HG03103 (cell line): ENCODE data around the gene WDR5.

Source experiments
- ATAC-seq: cut with Tn5 transposase; IDR thresholded peaks from one replicate; pipeline ENCODE4 v1.9.1; 2021; ENCODE audit warnings: low read depth; ENCODE audit not compliant: unreplicated experiment

WDR5 gene

GRCh38 chr9:134131471-134132207 lies 4.2 kb upstream of the WDR5 start:
- ATAC-seq, result no peak

- ATAC-seq, result no peak
These were observed 3.5 kb upstream of the WDR5 start for GRCh38 chr9:134132208-134132870.

- no peak for ATAC-seq
These were observed 936 bp upstream of the WDR5 start for GRCh38 chr9:134134949-134135342.

- no peak for ATAC-seq
These were observed 475 bp downstream of the WDR5 start for GRCh38 chr9:134136118-134136995.

GRCh38 chr9:134136996-134137299 lies 1.1 kb downstream of the WDR5 start:
- no peak for ATAC-seq

GRCh38 chr9:134138292-134138691 lies 2.4 kb downstream of the WDR5 start:
- no peak for ATAC-seq

GRCh38 chr9:134139081-134139480 lies 3.2 kb downstream of the WDR5 start:
- no peak for ATAC-seq

GRCh38 chr9:134141906-134142305 lies 6.0 kb downstream of the WDR5 start:
- no peak for ATAC-seq

GRCh38 chr9:134144801-134145200 lies 8.9 kb downstream of the WDR5 start:
- ATAC-seq, result no peak

GRCh38 chr9:134145262-134145661 lies 9.4 kb downstream of the WDR5 start:
- no peak for ATAC-seq

- ATAC-seq, result no peak
These were observed 11.1 kb downstream of the WDR5 start for GRCh38 chr9:134146774-134147493.

- no peak for ATAC-seq
These were observed 13.5 kb downstream of the WDR5 start for GRCh38 chr9:134149380-134149779.

- ATAC-seq, result no peak
These were observed 14.8 kb downstream of the WDR5 start for GRCh38 chr9:134150557-134151214.

- ATAC-seq, result no peak
These were observed 16.2 kb downstream of the WDR5 start for GRCh38 chr9:134152022-134152448.

GRCh38 chr9:134152488-134152887 lies 16.6 kb downstream of the WDR5 start:
- no peak for ATAC-seq

GRCh38 chr9:134153450-134153849 lies 17.6 kb downstream of the WDR5 start:
- ATAC-seq, result no peak

GRCh38 chr9:134154262-134154701 lies 18.4 kb downstream of the WDR5 start:
- ATAC-seq, result no peak

- ATAC-seq, result no peak
These were observed 20.0 kb downstream of the WDR5 start for GRCh38 chr9:134155812-134156377.

- ATAC-seq, result no peak
These were observed 20.9 kb downstream of the WDR5 start for GRCh38 chr9:134156564-134157377.
